Natural killer cell treated with Interleukin-12 subunit alpha and Interleukin-12 subunit beta and Interleukin-15 and Interleukin-18, amount 100 ng/mL, for 72 hours (primary cell): ENCODE data around the gene DLG2. TPM values are rescaled to one million over a fixed set of nuclear protein-coding genes. Genes with fewer than 3 reads are reported as not detected.

ENCODE experiments used
- ATAC-seq, 2 donors: fragments of 150-1000 bp; cut with Tn5 transposase in 1 of 2; sonication (Bioruptor Pico), chemical (Tn5 transposase) in 1 of 2; 2 replicates each; pipeline ENCODE4 v1.10.0; 2021
- DNase-seq: peaks from one replicate; pipeline ENCODE4 v3.0.0; 2022; ENCODE audit warnings: low spot score
- H3K27ac Mint-ChIP-seq, 2 donors: 1 replicate in 1 of 2; 2 replicates in 1 of 2; pipeline ENCODE4 v1.8.0; 2022; ENCODE audit warnings: mixed read lengths in 2 of 2, mild to moderate bottlenecking in 1 of 2, moderate library complexity in 1 of 2
- H3K27me3 Mint-ChIP-seq, 2 donors: 1 replicate in 1 of 2; 2 replicates in 1 of 2; pipeline ENCODE4 v1.8.0; 2022; ENCODE audit warnings: mixed read lengths in 2 of 2
- H3K36me3 Mint-ChIP-seq: one replicate; pipeline ENCODE4 v1.8.0; 2022; ENCODE audit warnings: mixed read lengths
- H3K4me1 Mint-ChIP-seq, 2 donors: 1 replicate in 1 of 2; 2 replicates in 1 of 2; pipeline ENCODE4 v1.8.0; 2022; ENCODE audit warnings: low read depth in 2 of 2, mixed read lengths in 2 of 2, mild to moderate bottlenecking in 1 of 2
- H3K4me3 Mint-ChIP-seq: one replicate; pipeline ENCODE4 v1.8.0; 2022; ENCODE audit warnings: mixed read lengths
- H3K9me3 Mint-ChIP-seq: 2 replicates; pipeline ENCODE4 v1.8.0; 2022; ENCODE audit warnings: mixed read lengths
- total RNA-seq, 2 donors: library from RNA; stranded (reverse); gene quantifications; one replicate each; pipeline ENCODE4 v1.2.3, GENCODE V29; 2022

Gene DLG2
- total RNA-seq, 2 donors from 2014 or later = 1.1 to 1.7 TPM

- H3K9me3 Mint-ChIP-seq = peaks cover 8% of the 10 kb centered on the region
- ATAC-seq = no peak
Observed at GRCh38 chr11:83409891-83410290, 2217.3 kb downstream of the DLG2 start.

DNA sequence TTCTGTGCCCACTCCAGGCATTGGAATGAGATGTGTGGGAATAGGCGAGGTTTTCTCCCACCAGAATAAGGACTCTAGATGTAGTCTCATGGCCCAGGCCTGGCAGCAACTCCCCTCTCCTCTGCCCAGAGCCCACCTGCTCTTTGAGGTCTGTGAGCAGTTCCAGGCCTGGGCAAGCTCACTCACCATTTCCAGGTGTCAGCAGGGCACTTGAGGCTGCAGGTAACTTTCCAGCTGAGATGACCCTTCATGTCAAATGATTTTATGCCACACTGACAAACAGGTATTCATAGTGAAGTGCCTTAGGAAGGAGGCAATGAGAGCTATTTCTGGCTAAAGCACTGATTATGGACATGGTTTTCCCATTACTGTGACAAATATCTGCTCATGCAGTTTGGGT is 2217.7 kb downstream of the DLG2 start:
- no peaks in the 10 kb centered on the region for H3K27me3 Mint-ChIP-seq
- peaks cover 3% of the 10 kb centered on the region for H3K9me3 Mint-ChIP-seq
- H3K36me3 Mint-ChIP-seq = no peaks in the 10 kb centered on the region
- H3K27ac Mint-ChIP-seq = no peak overlapping the region
- no peak for ATAC-seq
- no peak for DNase-seq
- no peak overlapping the region for H3K4me3 Mint-ChIP-seq
- H3K4me1 Mint-ChIP-seq = no peaks in the 10 kb centered on the region

More at GRCh38 chr11:83409891-83410290, 2217.3 kb downstream of the DLG2 start:
- no peaks in the 10 kb centered on the region for H3K27me3 Mint-ChIP-seq
- no peak overlapping the region for H3K27ac Mint-ChIP-seq
- no peak for DNase-seq
- no peaks in the 10 kb centered on the region for H3K36me3 Mint-ChIP-seq
- H3K4me1 Mint-ChIP-seq = no peaks in the 10 kb centered on the region
- H3K4me3 Mint-ChIP-seq = no peak overlapping the region

DNA sequence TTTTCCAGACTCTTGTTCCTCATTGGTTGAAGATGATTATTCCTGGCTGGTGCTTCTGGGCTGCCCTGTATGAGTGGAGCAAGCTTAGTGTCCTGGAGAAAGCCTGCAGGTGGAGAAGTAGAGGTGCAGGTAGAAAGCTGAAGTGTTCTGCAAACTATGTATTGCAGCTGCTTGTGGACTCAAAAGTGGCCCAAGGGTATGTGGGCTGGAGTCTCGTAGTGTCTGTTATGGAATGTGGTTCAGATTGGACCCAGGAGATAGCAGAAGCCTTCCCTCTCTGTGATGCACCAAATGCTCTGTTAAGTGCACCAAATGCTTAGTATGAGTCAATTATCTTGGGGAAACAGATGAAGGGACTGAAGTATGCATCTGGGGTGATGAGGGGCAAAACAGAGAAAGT is 2218.2 kb downstream of the DLG2 start:
- no peaks in the 10 kb centered on the region for H3K36me3 Mint-ChIP-seq
- DNase-seq (no peak), ATAC-seq (no peak)
- no peaks in the 10 kb centered on the region for H3K9me3 Mint-ChIP-seq
- H3K27me3 Mint-ChIP-seq = no peaks in the 10 kb centered on the region
- no peak overlapping the region for H3K27ac Mint-ChIP-seq
- H3K4me3 Mint-ChIP-seq = no peak overlapping the region
- no peaks in the 10 kb centered on the region for H3K4me1 Mint-ChIP-seq

Other genes with a start within 250 kb of the DLG2 start
- 10 to 100 TPM; 43.0 to 43.9 TPM for gene TMEM126B, start 1.2 kb upstream of the DLG2 start, total RNA-seq
- 10 to 100 TPM; 33.0 to 46.3 TPM for gene TMEM126A, start 20.6 kb upstream of the DLG2 start, total RNA-seq
- gene CREBZF, start 37.8 kb upstream of the DLG2 start, total RNA-seq = 10 to 100 TPM; 46.1 to 84.6 TPM
- gene CCDC89, start 58.9 kb upstream of the DLG2 start, total RNA-seq = 1 to 10 TPM; 1.6 to 1.7 TPM
- gene SYTL2, start 183.8 kb upstream of the DLG2 start, total RNA-seq = 10 to 100 TPM; 68.8 to 74.8 TPM
- gene CCDC83, start 228.0 kb upstream of the DLG2 start, total RNA-seq = not detected